Pancreas (tissue), 10 donors: ENCODE measurements around the gene CCDC6. TPM values are rescaled to one million over a fixed set of nuclear protein-coding genes. Genes with fewer than 3 reads are reported as not detected.

ENCODE experiments used
- ATAC-seq, 4 donors: fragments of 200-7000 bp; cut with Tn5 transposase; one replicate each; pipeline versions ENCODE4 v1.8.0 to v1.9.1; 2020; ENCODE audit warnings: mild to moderate bottlenecking in 4 of 4, moderate library complexity in 4 of 4
- DNase-seq, 6 donors: peaks; one replicate each; pipeline ENCODE4 v3.0.0-alpha.2; 2020
- FAIRE-seq: peaks from 2 replicates; lab custom pipeline; 2012; peaks lifted over from hg19 to GRCh38; lab: Jason Lieb, UNC
- H3K27ac ChIP-seq, 4 donors: fragments of 200-600 bp; sonication (generic); 1 replicate in 3 of 4; 2 replicates in 1 of 4; pipeline versions ENCODE4 v1.5.0 to v1.8.0; 2020
- H3K27me3 ChIP-seq, 4 donors: fragments of 200-600 bp; one replicate each; pipeline ENCODE4 v1.8.0; 2021
- H3K36me3 ChIP-seq, 3 donors: fragments of 200-600 bp; sonication (generic) in 1 of 3; one replicate each; pipeline versions ENCODE4 v1.5.0 to v1.8.0; 2020 to 2021
- H3K4me1 ChIP-seq, 3 donors: fragments of 200-600 bp; one replicate each; pipeline ENCODE4 v1.8.0; 2021
- H3K4me3 ChIP-seq, 4 donors: fragments of 200-600 bp; sonication (generic) in 2 of 4; one replicate each; pipeline versions ENCODE4 v1.5.0 to v1.8.0; 2020 to 2021
- H3K9me3 ChIP-seq, 4 donors: fragments of 200-600 bp; one replicate each; pipeline ENCODE4 v1.8.0; 2021
- WGBS, 2 donors: extraction: QIAGEN DNeasy Blood & Tissue Kit; methylation state at CpG; one replicate each; pipeline ENCODE4 v1.1.7; 2013; 5-methylcytosine and 5-hydroxymethylcytosine counted together
- intact Hi-C, 3 donors: fragments of 100-400 bp; cut with DNase I; formaldehyde crosslinking; loops; one replicate each; pipeline versions ENCODE4 v1.11.1 to v1.14.2; 2022
- polyA plus RNA-seq, 2 donors: library from polyadenylated mRNA; stranded (reverse); fragments of 200-250 nt; gene quantifications; one replicate each; pipeline ENCODE4 v1.2.3, GENCODE V29; 2013
- total RNA-seq, 6 donors: library from RNA; stranded (reverse); fragmentation: NEBNext Ultra II Directional in 4 of 6; extraction: Animal tissue kit (Norgen Biotek cat#: 25700) in 4 of 6; gene quantifications; one replicate each; pipeline versions ENCODE4 v1.2.1 to v1.2.4, GENCODE V29; 2021 to 2023
- TF ChIP-seq, protein P1 (sequence below), 4 donors: fragments of 200-600 bp; sonication (generic) in 3 of 4; IDR thresholded peaks; one replicate each; pipeline versions ENCODE4 v1.5.0 to v1.8.0; 2021; ENCODE audit warnings: antibody characterized with exemption in 4 of 4
- donor health status: healthy with polysubstance abuse.
- donor health status: DM: no; HTN: no; CAD: no; lungs with moderate emphysema.
- donor health status: DM: no; HTN: no; CAD: no.
- donor health status: control.
- donor health status: control.
- donor health status: Bipolar disorder and iron deficiency.
- donor health status: DM: yes; HTN: yes; CAD: no.
- donor health status: DM: no; HTN: no; CAD: no.
- donor health status: DM: no; HTN: no; CAD: no.
- donor health status: DM: yes; HTN: yes; CAD: no.

Gene CCDC6
- total and polyA plus RNA-seq, 8 donors: 8.3 to 53.1 (median 29.0) TPM

- WGBS, 2 donors: 20 to 25% methylated on average over 4 of the region's 4 CpGs
- no peaks in the 10 kb centered on the region for H3K36me3 ChIP-seq
- DNase-seq: peak in 5 of 6 donors; percentile 61 to 81 (median 70)
- peak; percentile 85 to 89 (median 88) for ATAC-seq
- H3K4me3 ChIP-seq: no peak overlapping the region
- FAIRE-seq: peak; percentile 47
- intact Hi-C loops: no loop called here
- H3K4me1 ChIP-seq: peaks cover 40 to 65% (median 59%) of the 10 kb centered on the region in 3 donors
- TF ChIP-seq, protein P1, sequence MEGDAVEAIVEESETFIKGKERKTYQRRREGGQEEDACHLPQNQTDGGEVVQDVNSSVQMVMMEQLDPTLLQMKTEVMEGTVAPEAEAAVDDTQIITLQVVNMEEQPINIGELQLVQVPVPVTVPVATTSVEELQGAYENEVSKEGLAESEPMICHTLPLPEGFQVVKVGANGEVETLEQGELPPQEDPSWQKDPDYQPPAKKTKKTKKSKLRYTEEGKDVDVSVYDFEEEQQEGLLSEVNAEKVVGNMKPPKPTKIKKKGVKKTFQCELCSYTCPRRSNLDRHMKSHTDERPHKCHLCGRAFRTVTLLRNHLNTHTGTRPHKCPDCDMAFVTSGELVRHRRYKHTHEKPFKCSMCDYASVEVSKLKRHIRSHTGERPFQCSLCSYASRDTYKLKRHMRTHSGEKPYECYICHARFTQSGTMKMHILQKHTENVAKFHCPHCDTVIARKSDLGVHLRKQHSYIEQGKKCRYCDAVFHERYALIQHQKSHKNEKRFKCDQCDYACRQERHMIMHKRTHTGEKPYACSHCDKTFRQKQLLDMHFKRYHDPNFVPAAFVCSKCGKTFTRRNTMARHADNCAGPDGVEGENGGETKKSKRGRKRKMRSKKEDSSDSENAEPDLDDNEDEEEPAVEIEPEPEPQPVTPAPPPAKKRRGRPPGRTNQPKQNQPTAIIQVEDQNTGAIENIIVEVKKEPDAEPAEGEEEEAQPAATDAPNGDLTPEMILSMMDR (IDR thresholded peaks at IDR 0.05): no peak
- no peaks in the 10 kb centered on the region for H3K9me3 ChIP-seq
- no peaks in the 10 kb centered on the region for H3K27me3 ChIP-seq
- H3K27ac ChIP-seq: peak overlapping the region in 2 of 4 donors; percentile 67 to 83
These were observed 12.2 kb downstream of the CCDC6 start for GRCh38 chr10:59894114-59894513.

- FAIRE-seq (no peak), ATAC-seq (no peak), DNase-seq (no peak)
- Histone ChIP-seq H3K27ac (no peak overlapping the region), H3K4me1 (peaks cover 27 to 50% (median 45%) of the 10 kb centered on the region in 3 donors), H3K4me3 (no peak overlapping the region), H3K9me3 (no peaks in the 10 kb centered on the region), H3K36me3 (no peaks in the 10 kb centered on the region), H3K27me3 (no peaks in the 10 kb centered on the region)
- intact Hi-C loops: no loop called here
- TF ChIP-seq, protein P1 (IDR thresholded peaks at IDR 0.05): no peak
- WGBS, 2 donors: 72 to 74% methylated on average over 3 of the region's 3 CpGs
These were observed 13.7 kb downstream of the CCDC6 start for GRCh38 chr10:59892697-59893096.

- TF ChIP-seq, protein P1 (IDR thresholded peaks at IDR 0.05): no peak
- no peaks in the 10 kb centered on the region for H3K27me3 ChIP-seq
- 81 to 86% methylated on average over 4 of the region's 4 CpGs for WGBS, 2 donors
- intact Hi-C loops: no loop called here
- no peak for ATAC-seq
- peaks cover 23 to 48% (median 40%) of the 10 kb centered on the region in 3 donors for H3K4me1 ChIP-seq
- no peaks in the 10 kb centered on the region for H3K9me3 ChIP-seq
- DNase-seq: no peak
- H3K36me3 ChIP-seq: no peaks in the 10 kb centered on the region
- H3K27ac ChIP-seq: no peak overlapping the region
- no peak for FAIRE-seq
- no peak overlapping the region for H3K4me3 ChIP-seq
These were observed 14.4 kb downstream of the CCDC6 start for GRCh38 chr10:59891936-59892335.

DNA sequence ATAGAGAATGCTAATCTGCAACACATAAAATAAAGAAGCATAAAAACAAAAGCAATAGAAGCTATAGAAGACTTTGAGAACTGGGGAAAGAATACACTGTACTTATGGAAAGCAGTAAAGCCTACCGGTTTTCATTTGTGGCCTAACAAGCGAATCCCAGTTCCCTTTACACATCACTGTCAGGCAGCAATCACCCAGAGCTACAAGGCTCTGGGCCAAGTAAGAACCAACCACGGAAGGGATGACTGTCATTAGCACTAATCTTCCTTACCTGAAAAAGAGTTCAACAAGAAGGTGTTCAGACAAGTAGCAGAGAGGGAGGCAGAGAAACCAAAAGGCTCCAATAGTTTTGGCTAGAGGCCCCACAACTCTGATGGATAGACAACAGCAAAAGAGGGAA is 15.0 kb downstream of the CCDC6 start:
- intact Hi-C loops: no loop called here
- Histone ChIP-seq H3K4me1 (peaks cover 23 to 48% (median 40%) of the 10 kb centered on the region in 3 donors), H3K9me3 (no peaks in the 10 kb centered on the region), H3K4me3 (no peak overlapping the region), H3K27me3 (no peaks in the 10 kb centered on the region), H3K27ac (no peak overlapping the region), H3K36me3 (no peaks in the 10 kb centered on the region)
- ATAC-seq (no peak), DNase-seq (no peak), FAIRE-seq (no peak)
- TF ChIP-seq, protein P1 (IDR thresholded peaks at IDR 0.05): no peak
- 54 to 61% methylated on average over 3 of the region's 3 CpGs for WGBS, 2 donors

GRCh38 chr10:59888781-59889435 is 17.4 kb downstream of the CCDC6 start:
- ATAC-seq (no peak), DNase-seq (no peak), FAIRE-seq (no peak)
- Histone ChIP-seq H3K27ac (no peak overlapping the region), H3K4me3 (no peak overlapping the region), H3K4me1 (peaks cover 7 to 29% (median 19%) of the 10 kb centered on the region in 3 donors), H3K36me3 (no peaks in the 10 kb centered on the region), H3K27me3 (no peaks in the 10 kb centered on the region), H3K9me3 (no peaks in the 10 kb centered on the region)
- intact Hi-C loops: no loop called here
- TF ChIP-seq, protein P1 (IDR thresholded peaks at IDR 0.05): no peak
- WGBS, 2 donors: 59 to 63% methylated on average over 4 of the region's 4 CpGs
